A549 (cell line): Measurements from ENCODE around the gene C2orf78. TPM values are rescaled to one million over a fixed set of nuclear protein-coding genes. Genes with fewer than 3 reads are reported as not detected.

Source experiments
- ATAC-seq, 2 experiments: fragments of 200-7000 bp in 1 of 2; fragments of >200 bp in 1 of 2; cut with Nextera tagmentation in 1 of 2; cut with Tn5 transposase in 1 of 2; 3 replicates each; pipeline versions ENCODE4 v1.8.0 to v1.9.1; 2018 to 2020; ENCODE audit warnings: mild to moderate bottlenecking in 1 of 2, moderate library complexity in 1 of 2
- CTCF ChIA-PET: fragments of 300-600 bp; sonication (Branson Sonifier 250); formaldehyde crosslinking; extraction: SDS; loops from one replicate; lab custom pipeline; 2021; ENCODE audit warnings: antibody characterized with exemption, inconsistent platforms; lab: Yijun Ruan, JAX
- POLR2A ChIA-PET: fragments of 350-600 bp; formaldehyde crosslinking; extraction: SDS; loops from one replicate; lab custom pipeline; 2021; ENCODE audit warnings: antibody characterized with exemption, inconsistent platforms; lab: Yijun Ruan, JAX
- DNase-seq, 2 experiments: peaks; one replicate each; pipeline versions ENCODE4 v3.0.0 to v3.0.0-alpha.2; 2011 to 2016; ENCODE audit warnings: low read depth in 1 of 2, low spot score in 1 of 2
- FAIRE-seq: peaks from 2 replicates; lab custom pipeline; 2011; peaks lifted over from hg19 to GRCh38; lab: Jason Lieb, UNC
- H3K27ac ChIP-seq, 2 experiments: fragments of >200 bp; sonication (Bioruptor Twin); formaldehyde crosslinking; 3 replicates each; pipeline ENCODE4 v1.5.1; 2016 to 2017
- H3K4me1 ChIP-seq: fragments of >200 bp; sonication (Bioruptor Twin); formaldehyde crosslinking; 3 replicates; pipeline ENCODE4 v1.6.1; 2016
- H3K4me2 ChIP-seq: fragments of >200 bp; sonication (Bioruptor Twin); formaldehyde crosslinking; 3 replicates; pipeline ENCODE4 v1.6.1; 2016
- H3K4me3 ChIP-seq: fragments of >200 bp; sonication (Bioruptor Twin); formaldehyde crosslinking; 3 replicates; pipeline ENCODE4 v1.5.1; 2016
- H3K9me3 ChIP-seq: fragments of >200 bp; sonication (Bioruptor Twin); formaldehyde crosslinking; 3 replicates; pipeline ENCODE4 v1.6.1; 2016
- CHD2 ChIP-seq: fragments of 150-350 bp; IDR thresholded peaks from 2 replicates; pipeline ENCODE4 v1.6.1; 2014; ENCODE audit warnings: low read length; ENCODE audit not compliant: partially characterized antibody
- ESRRA ChIP-seq: fragments of 150-350 bp; IDR thresholded peaks from 2 replicates; pipeline ENCODE4 v1.6.1; 2014; ENCODE audit warnings: mild to moderate bottlenecking, low read length, borderline replicate concordance
- FOSB ChIP-seq: fragments of 250-450 bp; sonication (Bioruptor Pico); IDR thresholded peaks from 2 replicates; pipeline ENCODE4 v1.5.0; 2020; ENCODE audit warnings: mild to moderate bottlenecking, moderate library complexity
- HDAC2 ChIP-seq: fragments of 200-600 bp; sonication (generic); IDR thresholded peaks from 2 replicates; pipeline ENCODE4 v1.6.1; 2016
- HEYL ChIP-seq: fragments of 250-450 bp; sonication (Bioruptor Pico); IDR thresholded peaks from 2 replicates; pipeline ENCODE4 v1.8.0; 2021; ENCODE audit warnings: mild to moderate bottlenecking, moderate library complexity
- HOXA7 ChIP-seq: fragments of 250-450 bp; sonication (Bioruptor Pico); IDR thresholded peaks from 2 replicates; pipeline ENCODE4 v1.5.0; 2020; ENCODE audit warnings: mild to moderate bottlenecking, moderate library complexity
- KDM1A ChIP-seq: fragments of 200-600 bp; sonication (generic); IDR thresholded peaks from 2 replicates; pipeline ENCODE4 v1.6.1; 2016; ENCODE audit warnings: low read depth, mild to moderate bottlenecking
- RNF2 ChIP-seq: fragments of 200-600 bp; sonication (generic); IDR thresholded peaks from 2 replicates; pipeline ENCODE4 v1.6.1; 2016; ENCODE audit warnings: low read depth, mild to moderate bottlenecking, antibody characterized with exemption, moderate library complexity, borderline replicate concordance
- SMC3 ChIP-seq: fragments of >200 bp; sonication (Bioruptor Twin); formaldehyde crosslinking; IDR thresholded peaks from 3 replicates; pipeline ENCODE4 v1.6.1; 2018; ENCODE audit warnings: inconsistent platforms
- SREBF2 ChIP-seq: fragments of 450-650 bp; IDR thresholded peaks from 2 replicates; pipeline ENCODE4 v1.6.1; 2014; ENCODE audit warnings: mild to moderate bottlenecking, moderate library complexity
- ZC3H11A ChIP-seq: fragments of 450-650 bp; IDR thresholded peaks from 2 replicates; pipeline ENCODE4 v1.6.1; 2014; ENCODE audit warnings: antibody characterized with exemption, mild to moderate bottlenecking
- WGBS: methylation state at CpG from one replicate; pipeline ENCODE4 v1.1.6; 2017; ENCODE audit errors: missing lambda C conversion rate; 5-methylcytosine and 5-hydroxymethylcytosine counted together
- polyA plus RNA-seq, 4 experiments: library from polyadenylated mRNA; depleted of rRNA in 3 of 4; stranded (reverse); fragments of >200 nt; fragmentation: RNase III in 1 of 4; extraction: RNeasy Plus Mini Kit Qiagen cat#74134 plus additional on column Dnase treatment in 1 of 4; gene quantifications; 2 replicates in 3 of 4; 3 replicates in 1 of 4; pipeline ENCODE4 v1.2.3, GENCODE V29; 2011 to 2017
- TF ChIP-seq, protein P1 (sequence below): fragments of >200 bp; sonication (Bioruptor Twin); formaldehyde crosslinking; IDR thresholded peaks from 3 replicates; pipeline ENCODE4 v1.6.1; 2016
- TF ChIP-seq, protein P2 (sequence below): fragments of 250-450 bp; sonication (Bioruptor Pico); IDR thresholded peaks from 2 replicates; pipeline ENCODE4 v1.5.0; 2020; ENCODE audit warnings: low read depth, mild to moderate bottlenecking, moderate library complexity
- TF ChIP-seq, protein P3 (sequence below): fragments of >200 bp; sonication (Bioruptor Twin); formaldehyde crosslinking; IDR thresholded peaks from 3 replicates; pipeline ENCODE4 v1.5.1; 2016
- TF ChIP-seq, protein P4 (sequence below): IDR thresholded peaks from 2 replicates; pipeline ENCODE4 v1.6.1; 2012
- TF ChIP-seq, protein P5 (sequence below): IDR thresholded peaks from 2 replicates; pipeline ENCODE4 v1.6.1; 2012
- TF ChIP-seq, protein P6 (sequence below): IDR thresholded peaks from 2 replicates; pipeline ENCODE4 v1.6.1; 2012; ENCODE audit warnings: low read depth, borderline replicate concordance
- TF ChIP-seq, protein P7 (sequence below): fragments of 150-350 bp; IDR thresholded peaks from 2 replicates; pipeline ENCODE4 v1.6.1; 2014; ENCODE audit warnings: low read depth, mild to moderate bottlenecking, low read length

The C2orf78 gene
- polyA plus RNA-seq, 2 of the 4 experiments (the other 2 are of a cell fraction), result not detected

DNA sequence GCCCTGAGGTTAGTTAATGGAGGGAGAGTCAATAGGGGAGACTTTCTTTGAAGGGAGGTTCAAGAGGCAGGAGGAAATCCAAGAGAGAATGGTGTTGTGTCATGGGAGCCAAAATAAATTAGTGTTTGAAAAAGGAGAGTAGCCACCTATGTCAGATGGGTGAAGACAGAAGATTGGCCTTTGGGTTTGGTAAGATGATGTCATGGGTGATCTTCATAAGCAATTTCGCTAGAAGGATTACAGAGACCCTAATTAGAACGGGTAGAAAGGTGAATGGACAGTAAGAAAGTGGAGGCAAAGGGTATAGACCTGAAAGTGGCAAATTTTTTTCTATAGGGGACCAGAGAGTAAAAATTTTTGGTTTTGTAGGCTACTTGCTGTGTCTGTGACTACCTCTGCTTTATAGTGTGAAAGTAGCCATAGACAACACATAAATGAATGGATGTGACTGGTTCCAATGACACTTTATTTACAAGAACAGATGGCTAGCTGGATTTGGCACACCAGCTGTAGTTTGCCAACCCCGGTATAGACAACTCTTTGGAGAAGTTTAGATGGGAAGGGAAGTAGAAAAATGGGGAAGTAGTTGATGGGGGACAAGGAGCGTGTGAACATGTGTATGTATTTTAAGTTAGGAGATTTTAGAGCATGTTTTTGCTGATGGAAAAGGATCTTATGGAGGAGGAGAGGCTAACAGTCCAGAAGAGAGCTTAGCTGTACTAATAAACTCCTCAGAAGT lies 54.0 kb downstream of the C2orf78 start:
- TF ChIP-seq, protein P1, sequence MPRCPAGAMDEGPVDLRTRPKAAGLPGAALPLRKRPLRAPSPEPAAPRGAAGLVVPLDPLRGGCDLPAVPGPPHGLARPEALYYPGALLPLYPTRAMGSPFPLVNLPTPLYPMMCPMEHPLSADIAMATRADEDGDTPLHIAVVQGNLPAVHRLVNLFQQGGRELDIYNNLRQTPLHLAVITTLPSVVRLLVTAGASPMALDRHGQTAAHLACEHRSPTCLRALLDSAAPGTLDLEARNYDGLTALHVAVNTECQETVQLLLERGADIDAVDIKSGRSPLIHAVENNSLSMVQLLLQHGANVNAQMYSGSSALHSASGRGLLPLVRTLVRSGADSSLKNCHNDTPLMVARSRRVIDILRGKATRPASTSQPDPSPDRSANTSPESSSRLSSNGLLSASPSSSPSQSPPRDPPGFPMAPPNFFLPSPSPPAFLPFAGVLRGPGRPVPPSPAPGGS, result no peak
- TF ChIP-seq HEYL (CRISPR knock-in tag), result no peak
- TF ChIP-seq, protein P2, sequence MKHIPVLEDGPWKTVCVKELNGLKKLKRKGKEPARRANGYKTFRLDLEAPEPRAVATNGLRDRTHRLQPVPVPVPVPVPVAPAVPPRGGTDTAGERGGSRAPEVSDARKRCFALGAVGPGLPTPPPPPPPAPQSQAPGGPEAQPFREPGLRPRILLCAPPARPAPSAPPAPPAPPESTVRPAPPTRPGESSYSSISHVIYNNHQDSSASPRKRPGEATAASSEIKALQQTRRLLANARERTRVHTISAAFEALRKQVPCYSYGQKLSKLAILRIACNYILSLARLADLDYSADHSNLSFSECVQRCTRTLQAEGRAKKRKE (CRISPR knock-in tag), result no peak
- TF ChIP-seq FOSB (CRISPR knock-in tag), result no peak
- TF ChIP-seq KDM1A, result no peak
- TF ChIP-seq, protein P3, sequence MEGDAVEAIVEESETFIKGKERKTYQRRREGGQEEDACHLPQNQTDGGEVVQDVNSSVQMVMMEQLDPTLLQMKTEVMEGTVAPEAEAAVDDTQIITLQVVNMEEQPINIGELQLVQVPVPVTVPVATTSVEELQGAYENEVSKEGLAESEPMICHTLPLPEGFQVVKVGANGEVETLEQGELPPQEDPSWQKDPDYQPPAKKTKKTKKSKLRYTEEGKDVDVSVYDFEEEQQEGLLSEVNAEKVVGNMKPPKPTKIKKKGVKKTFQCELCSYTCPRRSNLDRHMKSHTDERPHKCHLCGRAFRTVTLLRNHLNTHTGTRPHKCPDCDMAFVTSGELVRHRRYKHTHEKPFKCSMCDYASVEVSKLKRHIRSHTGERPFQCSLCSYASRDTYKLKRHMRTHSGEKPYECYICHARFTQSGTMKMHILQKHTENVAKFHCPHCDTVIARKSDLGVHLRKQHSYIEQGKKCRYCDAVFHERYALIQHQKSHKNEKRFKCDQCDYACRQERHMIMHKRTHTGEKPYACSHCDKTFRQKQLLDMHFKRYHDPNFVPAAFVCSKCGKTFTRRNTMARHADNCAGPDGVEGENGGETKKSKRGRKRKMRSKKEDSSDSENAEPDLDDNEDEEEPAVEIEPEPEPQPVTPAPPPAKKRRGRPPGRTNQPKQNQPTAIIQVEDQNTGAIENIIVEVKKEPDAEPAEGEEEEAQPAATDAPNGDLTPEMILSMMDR, result no peak
- TF ChIP-seq HDAC2, result no peak
- TF ChIP-seq, all 56 proteins: peak for 0
- ATAC-seq (no peak), FAIRE-seq (no peak), DNase-seq (no peak)
- no peaks in the 10 kb centered on the region for H3K9me3 ChIP-seq
- no peak overlapping the region for H3K4me2 ChIP-seq
- 89% methylated on average over 4 of the region's 4 CpGs for WGBS
- no peak overlapping the region for H3K4me3 ChIP-seq
- ChIA-PET POLR2A (interaction anchor here (1.4 kb wide), 1 partner anchor 10 kb away, joined by 10 read pairs; the partner anchor contains the start of gene STAMBP), CTCF (interaction anchor here (1.1 to 8.8 kb wide), 5 partner anchors 10 to 313 kb away, joined by 3 to 38 read pairs (median 4); partner anchors contain the start of genes BOLA3 and STAMBP)
- H3K4me1 ChIP-seq, result peaks cover 15% of the 10 kb centered on the region
- H3K27ac ChIP-seq, result no peak overlapping the region

DNA sequence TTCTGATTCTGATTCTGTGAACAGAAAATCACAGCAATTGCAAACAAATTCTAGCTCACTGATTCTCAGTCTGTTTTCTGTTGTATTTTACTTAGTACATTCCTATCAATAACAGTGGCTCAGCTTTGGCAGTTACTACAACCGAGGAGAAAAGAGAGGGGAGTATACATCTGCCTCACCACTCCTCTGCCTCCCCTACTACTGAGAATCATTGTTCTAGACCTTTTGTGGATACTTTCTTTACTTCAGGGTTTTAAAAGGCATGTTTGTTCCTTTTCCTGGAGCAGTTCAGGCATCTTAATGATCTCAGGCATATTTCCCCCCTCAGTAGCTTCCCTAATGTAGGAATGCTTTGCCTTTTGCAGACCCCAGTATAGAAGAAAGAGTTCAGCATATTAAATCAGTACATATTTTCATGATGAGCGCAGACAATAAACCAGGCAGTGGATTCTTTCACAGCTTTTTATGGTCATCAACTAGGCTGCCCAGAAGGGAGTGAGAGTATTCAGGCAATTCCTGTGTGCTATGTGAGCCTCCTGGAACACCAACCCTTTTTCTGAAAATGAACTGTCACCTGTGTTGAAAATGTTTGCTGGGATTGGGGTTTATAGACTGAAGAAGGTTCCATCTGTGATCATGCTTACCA lies 55.0 kb downstream of the C2orf78 start:
- no peaks in the 10 kb centered on the region for H3K9me3 ChIP-seq
- H3K27ac ChIP-seq, result no peak overlapping the region
- H3K4me3 ChIP-seq, result no peak overlapping the region
- TF ChIP-seq HOXA7 (CRISPR knock-in tag) (no peak), RNF2 (no peak), ESRRA (no peak), ZC3H11A (no peak), CHD2 (no peak), SMC3 (no peak), SREBF2 (no peak)
- TF ChIP-seq, protein P4, sequence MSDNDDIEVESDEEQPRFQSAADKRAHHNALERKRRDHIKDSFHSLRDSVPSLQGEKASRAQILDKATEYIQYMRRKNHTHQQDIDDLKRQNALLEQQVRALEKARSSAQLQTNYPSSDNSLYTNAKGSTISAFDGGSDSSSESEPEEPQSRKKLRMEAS, result no peak
- TF ChIP-seq, protein P5, sequence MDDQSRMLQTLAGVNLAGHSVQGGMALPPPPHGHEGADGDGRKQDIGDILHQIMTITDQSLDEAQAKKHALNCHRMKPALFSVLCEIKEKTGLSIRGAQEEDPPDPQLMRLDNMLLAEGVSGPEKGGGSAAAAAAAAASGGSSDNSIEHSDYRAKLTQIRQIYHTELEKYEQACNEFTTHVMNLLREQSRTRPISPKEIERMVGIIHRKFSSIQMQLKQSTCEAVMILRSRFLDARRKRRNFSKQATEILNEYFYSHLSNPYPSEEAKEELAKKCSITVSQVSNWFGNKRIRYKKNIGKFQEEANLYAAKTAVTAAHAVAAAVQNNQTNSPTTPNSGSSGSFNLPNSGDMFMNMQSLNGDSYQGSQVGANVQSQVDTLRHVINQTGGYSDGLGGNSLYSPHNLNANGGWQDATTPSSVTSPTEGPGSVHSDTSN, result no peak
- TF ChIP-seq, protein P6, sequence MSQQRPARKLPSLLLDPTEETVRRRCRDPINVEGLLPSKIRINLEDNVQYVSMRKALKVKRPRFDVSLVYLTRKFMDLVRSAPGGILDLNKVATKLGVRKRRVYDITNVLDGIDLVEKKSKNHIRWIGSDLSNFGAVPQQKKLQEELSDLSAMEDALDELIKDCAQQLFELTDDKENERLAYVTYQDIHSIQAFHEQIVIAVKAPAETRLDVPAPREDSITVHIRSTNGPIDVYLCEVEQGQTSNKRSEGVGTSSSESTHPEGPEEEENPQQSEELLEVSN, result no peak
- TF ChIP-seq, protein P7, sequence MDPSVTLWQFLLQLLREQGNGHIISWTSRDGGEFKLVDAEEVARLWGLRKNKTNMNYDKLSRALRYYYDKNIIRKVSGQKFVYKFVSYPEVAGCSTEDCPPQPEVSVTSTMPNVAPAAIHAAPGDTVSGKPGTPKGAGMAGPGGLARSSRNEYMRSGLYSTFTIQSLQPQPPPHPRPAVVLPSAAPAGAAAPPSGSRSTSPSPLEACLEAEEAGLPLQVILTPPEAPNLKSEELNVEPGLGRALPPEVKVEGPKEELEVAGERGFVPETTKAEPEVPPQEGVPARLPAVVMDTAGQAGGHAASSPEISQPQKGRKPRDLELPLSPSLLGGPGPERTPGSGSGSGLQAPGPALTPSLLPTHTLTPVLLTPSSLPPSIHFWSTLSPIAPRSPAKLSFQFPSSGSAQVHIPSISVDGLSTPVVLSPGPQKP, result no peak
- TF ChIP-seq, all 56 proteins: peak for 0
- 89% methylated on average over 2 of the region's 2 CpGs for WGBS
- ChIA-PET CTCF (interaction anchor here (0.5 to 8.8 kb wide), 7 partner anchors 11 to 312 kb away, joined by 3 to 38 read pairs (median 4); partner anchors contain the start of genes BOLA3 and STAMBP), POLR2A (interaction anchor here (1.3 to 1.4 kb wide), 2 partner anchors 11 to 340 kb away, joined by 4 to 10 read pairs; partner anchors contain the start of genes MOB1A and STAMBP)
- Histone ChIP-seq H3K4me2 (no peak overlapping the region), H3K4me1 (peaks cover 15% of the 10 kb centered on the region)
- no peak for FAIRE-seq
- no peak for DNase-seq
- no peak for ATAC-seq
